Measurements from ENCODE around the gene NOX4.
"Not testable (repeated sequence)": the region's sequence is repeated elsewhere in the genome, so short reads cannot be mapped to it uniquely, and the experiment has no call there.

DNA sequence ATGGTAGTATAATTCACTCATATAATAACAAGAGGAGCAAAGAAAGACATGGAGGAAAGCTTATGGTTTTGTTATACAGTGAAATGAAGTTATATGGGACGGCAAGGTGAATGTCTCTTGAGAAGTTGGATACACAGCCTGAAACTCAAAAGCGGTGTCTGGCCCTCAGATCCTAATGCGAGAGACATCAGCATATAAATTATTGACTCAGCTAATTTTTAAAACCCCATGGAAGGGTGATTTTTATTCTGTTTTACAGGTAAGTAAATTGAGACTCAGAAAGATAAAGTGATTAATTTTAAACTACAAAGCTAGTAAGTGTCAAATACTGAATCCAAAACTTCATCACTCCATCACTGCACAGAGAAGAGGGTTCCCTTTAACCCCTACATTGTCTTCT, 203.2 kb downstream of the NOX4 start:
- TF ChIP-seq, protein P1, sequence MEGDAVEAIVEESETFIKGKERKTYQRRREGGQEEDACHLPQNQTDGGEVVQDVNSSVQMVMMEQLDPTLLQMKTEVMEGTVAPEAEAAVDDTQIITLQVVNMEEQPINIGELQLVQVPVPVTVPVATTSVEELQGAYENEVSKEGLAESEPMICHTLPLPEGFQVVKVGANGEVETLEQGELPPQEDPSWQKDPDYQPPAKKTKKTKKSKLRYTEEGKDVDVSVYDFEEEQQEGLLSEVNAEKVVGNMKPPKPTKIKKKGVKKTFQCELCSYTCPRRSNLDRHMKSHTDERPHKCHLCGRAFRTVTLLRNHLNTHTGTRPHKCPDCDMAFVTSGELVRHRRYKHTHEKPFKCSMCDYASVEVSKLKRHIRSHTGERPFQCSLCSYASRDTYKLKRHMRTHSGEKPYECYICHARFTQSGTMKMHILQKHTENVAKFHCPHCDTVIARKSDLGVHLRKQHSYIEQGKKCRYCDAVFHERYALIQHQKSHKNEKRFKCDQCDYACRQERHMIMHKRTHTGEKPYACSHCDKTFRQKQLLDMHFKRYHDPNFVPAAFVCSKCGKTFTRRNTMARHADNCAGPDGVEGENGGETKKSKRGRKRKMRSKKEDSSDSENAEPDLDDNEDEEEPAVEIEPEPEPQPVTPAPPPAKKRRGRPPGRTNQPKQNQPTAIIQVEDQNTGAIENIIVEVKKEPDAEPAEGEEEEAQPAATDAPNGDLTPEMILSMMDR (IDR thresholded peaks at IDR 0.05) = not testable (repeated sequence)
- not testable (repeated sequence) for TF ChIP-seq EZH2 (IDR thresholded peaks at IDR 0.05)

All from neural progenitor cell (in vitro differentiated cells).